GM12872 (cell line): ENCODE results near the gene GPR63.

Experiments used
- TF ChIP-seq, protein P1 (sequence below): IDR thresholded peaks from 3 replicates; pipeline ENCODE4 v1.5.1; 2011; ENCODE audit warnings: low read depth, mild to moderate bottlenecking, low read length, moderate library complexity; ENCODE audit not compliant: insufficient read depth

The GPR63 gene, protein sequence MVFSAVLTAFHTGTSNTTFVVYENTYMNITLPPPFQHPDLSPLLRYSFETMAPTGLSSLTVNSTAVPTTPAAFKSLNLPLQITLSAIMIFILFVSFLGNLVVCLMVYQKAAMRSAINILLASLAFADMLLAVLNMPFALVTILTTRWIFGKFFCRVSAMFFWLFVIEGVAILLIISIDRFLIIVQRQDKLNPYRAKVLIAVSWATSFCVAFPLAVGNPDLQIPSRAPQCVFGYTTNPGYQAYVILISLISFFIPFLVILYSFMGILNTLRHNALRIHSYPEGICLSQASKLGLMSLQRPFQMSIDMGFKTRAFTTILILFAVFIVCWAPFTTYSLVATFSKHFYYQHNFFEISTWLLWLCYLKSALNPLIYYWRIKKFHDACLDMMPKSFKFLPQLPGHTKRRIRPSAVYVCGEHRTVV

DNA sequence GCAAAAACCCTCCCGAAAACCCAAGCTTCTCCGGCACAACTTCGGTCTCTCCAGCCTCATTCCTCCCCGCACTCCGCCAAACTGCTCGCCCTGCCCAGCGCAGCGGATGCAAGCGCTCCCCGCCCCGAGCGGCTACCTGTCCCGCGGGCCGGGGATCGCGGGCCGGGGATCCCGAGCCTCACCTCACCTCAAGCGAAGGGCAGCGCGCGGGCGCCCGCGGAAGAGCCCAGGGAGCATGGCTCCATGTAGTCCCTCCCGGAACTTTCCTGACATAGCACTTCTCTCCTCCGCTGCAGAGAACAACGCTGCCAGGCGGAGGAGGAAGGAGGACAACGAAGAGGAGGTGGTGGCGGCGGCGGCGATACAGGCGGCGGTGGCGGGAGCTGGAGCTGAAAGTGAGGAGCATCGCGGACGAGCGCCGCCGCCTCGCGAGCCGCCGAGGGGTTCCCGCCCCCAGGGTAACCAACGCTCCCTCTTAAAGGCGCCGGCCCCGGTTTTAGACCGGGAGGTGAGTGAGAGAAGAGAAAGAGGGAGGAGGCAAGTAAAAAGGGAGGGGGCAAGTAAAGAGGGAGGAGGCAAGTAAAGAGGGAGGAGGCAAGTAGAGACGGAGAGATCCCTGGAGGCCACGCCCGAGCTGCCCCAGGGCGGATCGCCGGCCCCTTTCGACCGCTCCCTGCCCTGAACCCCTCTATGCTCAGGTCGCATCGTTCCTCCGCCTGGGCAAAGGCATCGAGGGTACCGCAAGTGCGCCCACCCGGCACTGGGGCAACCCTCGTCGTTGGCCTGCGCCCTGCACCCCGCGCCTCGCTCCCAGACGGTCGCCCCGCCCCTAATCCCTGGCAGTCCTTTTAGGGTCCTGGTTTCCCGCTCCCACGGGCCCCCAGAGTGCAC, at the start of gene GPR63:
Gene GPR63, minus strand, starts transcription at position 397 of the 891 bp plus-strand sequence. CDS start 37,746 bp downstream, outside the sequence.
- TF ChIP-seq, protein P1, sequence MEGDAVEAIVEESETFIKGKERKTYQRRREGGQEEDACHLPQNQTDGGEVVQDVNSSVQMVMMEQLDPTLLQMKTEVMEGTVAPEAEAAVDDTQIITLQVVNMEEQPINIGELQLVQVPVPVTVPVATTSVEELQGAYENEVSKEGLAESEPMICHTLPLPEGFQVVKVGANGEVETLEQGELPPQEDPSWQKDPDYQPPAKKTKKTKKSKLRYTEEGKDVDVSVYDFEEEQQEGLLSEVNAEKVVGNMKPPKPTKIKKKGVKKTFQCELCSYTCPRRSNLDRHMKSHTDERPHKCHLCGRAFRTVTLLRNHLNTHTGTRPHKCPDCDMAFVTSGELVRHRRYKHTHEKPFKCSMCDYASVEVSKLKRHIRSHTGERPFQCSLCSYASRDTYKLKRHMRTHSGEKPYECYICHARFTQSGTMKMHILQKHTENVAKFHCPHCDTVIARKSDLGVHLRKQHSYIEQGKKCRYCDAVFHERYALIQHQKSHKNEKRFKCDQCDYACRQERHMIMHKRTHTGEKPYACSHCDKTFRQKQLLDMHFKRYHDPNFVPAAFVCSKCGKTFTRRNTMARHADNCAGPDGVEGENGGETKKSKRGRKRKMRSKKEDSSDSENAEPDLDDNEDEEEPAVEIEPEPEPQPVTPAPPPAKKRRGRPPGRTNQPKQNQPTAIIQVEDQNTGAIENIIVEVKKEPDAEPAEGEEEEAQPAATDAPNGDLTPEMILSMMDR, result no peak

DNA sequence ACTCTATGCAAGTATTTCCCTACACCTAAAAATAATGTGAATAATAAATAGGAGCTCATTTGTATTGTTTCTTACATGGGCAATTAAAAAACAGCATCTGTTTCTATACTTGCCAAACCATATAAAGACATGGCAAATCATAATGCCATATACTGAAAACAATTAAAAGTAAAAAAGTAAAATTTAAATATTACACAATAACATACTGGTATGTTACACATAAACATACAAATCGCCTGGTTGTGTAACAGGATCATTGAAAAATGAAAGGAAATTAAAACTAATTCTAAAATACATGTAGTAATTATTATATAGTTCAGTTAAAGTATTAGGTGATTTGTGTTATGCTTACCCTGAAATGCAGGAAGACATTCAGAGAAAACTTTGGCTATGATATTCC, 49.2 kb upstream of the GPR63 start:
- TF ChIP-seq, protein P1, result no peak

DNA sequence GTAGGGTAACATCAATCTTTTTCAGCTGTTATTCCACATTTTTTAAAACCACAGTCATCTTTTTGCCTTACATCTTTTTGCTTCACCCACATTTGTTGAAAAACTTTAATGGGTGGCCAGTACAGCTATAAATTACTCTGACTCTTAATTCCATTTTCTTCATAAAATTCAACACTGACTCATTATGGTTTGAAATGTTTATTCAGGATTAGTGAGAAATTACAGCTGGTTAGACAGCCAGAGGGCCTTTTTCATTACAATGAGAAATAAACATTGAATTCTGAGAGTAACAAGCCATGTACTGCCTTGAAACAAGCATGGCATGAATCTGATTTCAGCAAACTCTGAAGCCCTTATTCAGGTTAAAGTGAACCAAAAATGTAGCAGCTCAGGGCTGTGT, 40.9 kb upstream of the GPR63 start:
- TF ChIP-seq, protein P1, result no peak

DNA sequence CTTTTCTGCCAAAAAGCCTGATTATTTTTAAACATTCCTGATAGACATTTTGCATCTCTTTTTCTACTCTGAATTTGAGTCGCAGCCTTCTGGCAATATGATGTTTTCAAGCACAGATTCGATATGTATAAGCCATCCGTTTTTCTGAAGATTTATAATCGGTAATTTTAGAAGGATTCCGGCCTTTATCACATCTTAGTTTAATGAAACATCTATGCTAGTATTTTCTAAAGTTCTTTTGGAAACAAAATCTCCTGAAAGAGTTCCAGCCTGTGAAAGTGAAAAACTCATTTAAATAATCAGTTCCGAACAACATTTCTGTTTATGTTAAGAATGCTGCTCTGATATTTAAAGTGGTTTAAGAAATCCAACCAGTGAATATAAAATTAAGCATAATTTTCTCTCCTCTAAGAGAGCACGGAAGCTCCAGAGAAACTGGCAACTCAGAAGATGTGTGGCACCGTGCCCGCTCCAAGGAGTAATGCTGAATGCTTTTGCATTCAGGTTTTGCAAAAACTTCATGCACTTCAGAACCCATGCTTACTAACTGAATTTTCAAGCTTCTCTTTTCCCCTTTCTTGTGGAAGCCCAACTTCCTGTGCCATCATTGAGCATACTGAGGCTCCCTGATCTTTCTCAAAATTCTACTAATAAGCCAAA, 39.7 kb upstream of the GPR63 start:
- TF ChIP-seq, protein P1, result no peak

DNA sequence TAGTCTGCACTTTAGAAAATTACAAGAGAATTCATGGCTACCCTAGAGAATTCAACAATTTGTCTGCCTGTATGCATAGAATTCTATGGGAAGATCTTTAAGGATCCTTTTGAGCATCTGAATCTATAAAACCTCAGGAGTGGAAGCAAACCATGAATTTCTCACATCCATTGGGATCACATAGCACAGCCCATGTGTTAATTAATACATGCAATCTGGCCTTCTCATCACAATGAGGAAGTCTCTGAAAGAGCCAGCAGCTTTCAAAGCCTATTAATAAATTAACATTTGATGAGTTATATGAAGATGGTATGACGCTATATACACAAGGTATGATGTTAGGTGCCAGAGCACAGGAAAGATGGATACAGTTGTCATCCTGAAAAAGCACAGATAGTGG, 35.7 kb upstream of the GPR63 start:
- TF ChIP-seq, protein P1, result no peak

DNA sequence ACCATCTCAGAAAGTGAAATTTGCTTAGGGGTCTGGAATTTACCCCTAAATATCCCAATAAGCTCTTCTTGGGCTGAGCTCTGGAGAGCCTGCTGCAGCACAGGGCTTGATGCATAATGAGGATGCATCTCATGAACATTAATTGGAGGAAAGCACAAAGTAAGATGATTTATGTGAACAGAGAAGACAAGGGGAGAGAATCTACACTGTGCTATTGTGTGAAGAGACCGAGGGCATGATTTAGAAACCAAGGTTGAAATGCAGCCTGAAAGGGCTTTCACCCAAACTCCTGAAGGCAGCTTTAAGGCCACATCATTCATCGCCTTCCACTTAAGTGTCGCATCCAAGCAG, 27.8 kb upstream of the GPR63 start:
- TF ChIP-seq, protein P1, result no peak
